Heart left ventricle (tissue), 16 donors: ENCODE results near the gene DHX32. TPM values are rescaled to one million over a fixed set of nuclear protein-coding genes. Genes with fewer than 3 reads are reported as not detected.

ENCODE experiments used
- ATAC-seq, 4 donors: fragments of 200-7000 bp; cut with Tn5 transposase; one replicate each; pipeline ENCODE4 v1.9.1; 2020 to 2022; ENCODE audit warnings: moderate library complexity in 4 of 4, mild to moderate bottlenecking in 3 of 4, moderate number of reproducible peaks in 1 of 4
- DNase-seq, 5 donors: peaks; one replicate each; pipeline ENCODE4 v3.0.0-alpha.2; 2020
- H3K27ac ChIP-seq, 12 donors: fragments of 200-600 bp; sonication (generic) in 4 of 12; one replicate each; pipeline versions ENCODE4 v1.5.0 to v1.8.0; 2016 to 2022; ENCODE audit warnings: mild to moderate bottlenecking in 2 of 12
- H3K27me3 ChIP-seq, 9 donors: fragments of 200-600 bp; sonication (generic) in 2 of 9; one replicate each; pipeline versions ENCODE4 v1.5.1 to v1.8.0; 2016 to 2022; ENCODE audit warnings: mild to moderate bottlenecking in 3 of 9
- H3K36me3 ChIP-seq, 9 donors: fragments of 200-600 bp; sonication (generic) in 2 of 9; one replicate each; pipeline versions ENCODE4 v1.5.0 to v1.8.0; 2018 to 2022; ENCODE audit warnings: mild to moderate bottlenecking in 2 of 9
- H3K4me1 ChIP-seq, 12 donors: fragments of 200-600 bp; sonication (generic) in 4 of 12; one replicate each; pipeline versions ENCODE4 v1.5.0 to v1.8.0; 2016 to 2022; ENCODE audit warnings: mild to moderate bottlenecking in 3 of 12
- H3K4me3 ChIP-seq, 12 donors: fragments of 200-600 bp; sonication (generic) in 4 of 12; one replicate each; pipeline versions ENCODE4 v1.5.0 to v1.8.0; 2017 to 2022; ENCODE audit warnings: mild to moderate bottlenecking in 9 of 12, moderate library complexity in 4 of 12
- H3K9me3 ChIP-seq, 12 donors: fragments of 200-600 bp; sonication (generic) in 4 of 12; one replicate each; pipeline versions ENCODE4 v1.5.0 to v1.8.0; 2016 to 2022; ENCODE audit warnings: mild to moderate bottlenecking in 1 of 12
- CTCF ChIP-seq, 12 donors: fragments of 200-600 bp; sonication (generic) in 4 of 12; IDR thresholded peaks; one replicate each; pipeline versions ENCODE4 v1.5.0 to v1.8.0; 2018 to 2022; ENCODE audit warnings: antibody characterized with exemption in 12 of 12, mild to moderate bottlenecking in 5 of 12
- POLR2A ChIP-seq, 2 donors: fragments of 450-650 bp; IDR thresholded peaks; one replicate each; pipeline ENCODE4 v1.6.1; 2017; ENCODE audit warnings: antibody characterized with exemption in 2 of 2, mild to moderate bottlenecking in 2 of 2, moderate library complexity in 2 of 2
- WGBS, 4 donors: extraction: QIAGEN DNeasy Blood & Tissue Kit in 2 of 4; methylation state at CpG; one replicate each; pipeline versions ENCODE4 v1.1.5 to v1.1.7; 2013 to 2018; 5-methylcytosine and 5-hydroxymethylcytosine counted together
- intact Hi-C, 10 donors: fragments of 100-400 bp; cut with DNase I; formaldehyde crosslinking; loops; one replicate each; pipeline versions ENCODE4 v1.11.1 to v1.14.2; 2022
- polyA plus RNA-seq, 2 donors: library from polyadenylated mRNA; stranded (reverse); fragments of 200-250 nt; gene quantifications; one replicate each; pipeline ENCODE4 v1.2.3, GENCODE V29; 2013
- total RNA-seq, 9 donors: library from RNA; depleted of rRNA in 2 of 9; stranded (reverse); fragments of >200 nt in 2 of 9; fragmentation: NEBNext Ultra II Directional in 3 of 9; extraction: Animal tissue kit (Norgen Biotek cat#: 25700) in 3 of 9; gene quantifications; one replicate each; pipeline versions ENCODE4 v1.1.0 to v1.2.4, GENCODE V29; 2016 to 2023
- donor health status: ischemic (EF 13 %, LVEDD 7.1; RV severe dilation, severe dysfunction).
- donor health status: healthy with polysubstance abuse.
- donor health status: DM: no; HTN: yes; CAD: no.
- donor health status: DM: no; HTN: no; CAD: no.
- donor health status: ischemic (EF 25% LVEDD 6.9; RV normal size, moderate dysfunction).
- donor health status: ischemic (EF 25% LVEDD 5.7; RV mildly dilated, moderate dysfunction).
- donor health status: healthy.
- donor health status: DM: yes; HTN: yes; CAD: no.
- donor health status: ischemic (EF 35%, LVEDD 5.7; RV mildly dilated, moderate dysfunction).
- donor health status: nonischemic (EF 11% LVEDD 7.7; RV severe dilation, severe dysfunction).
- donor health status: DM: yes; HTN: yes; CAD: no.
- donor health status: PGD.
- donor health status: ischemic (EF 29% LVEDD 5.4; RV normal size, mild dysfunction).
- donor health status: nonischemic (EF 23%, LVEDD 6.1; RV moderate dilation, normal function).

Gene DHX32
- total and polyA plus RNA-seq, 11 donors, result 24.6 to 60.7 (median 37.9) TPM

GRCh38 chr10:125828311-125828710 lies 52.8 kb downstream of the DHX32 start:
- Histone ChIP-seq H3K9me3 (no peaks in the 10 kb centered on the region), H3K27ac (no peak overlapping the region), H3K27me3 (no peaks in the 10 kb centered on the region), H3K4me3 (no peak overlapping the region), H3K36me3 (peaks cover 0 to 81% (median 67%) of the 10 kb centered on the region in 9 donors), H3K4me1 (peaks cover 6 to 25% (median 21%) of the 10 kb centered on the region in 12 donors)
- ATAC-seq (no peak), DNase-seq (no peak)
- WGBS, 4 donors, result 92 to 95% (median 94%) methylated on average over 5 of the region's 5 CpGs
- intact Hi-C loops, result loop anchor here in 1 of 10 donors (10.0 kb wide), 1 partner anchor 84 kb away; no protein-coding TSS in a partner anchor
- TF ChIP-seq CTCF (IDR thresholded peaks at IDR 0.05) (no peak), POLR2A (IDR thresholded peaks at IDR 0.05) (no peak)

GRCh38 chr10:125827133-125827532 lies 54.0 kb downstream of the DHX32 start:
- 84 to 91% (median 89%) methylated on average over 2 of the region's 2 CpGs for WGBS, 4 donors
- H3K9me3 ChIP-seq, result no peaks in the 10 kb centered on the region
- intact Hi-C loops, result loop anchor here in 1 of 10 donors (10.0 kb wide), 1 partner anchor 82 kb away; no protein-coding TSS in a partner anchor
- no peak overlapping the region for H3K27ac ChIP-seq
- TF ChIP-seq POLR2A (IDR thresholded peaks at IDR 0.05) (no peak), CTCF (IDR thresholded peaks at IDR 0.05) (no peak)
- peaks cover 6 to 29% (median 25%) of the 10 kb centered on the region in 12 donors for H3K4me1 ChIP-seq
- no peaks in the 10 kb centered on the region for H3K27me3 ChIP-seq
- DNase-seq, result no peak
- H3K36me3 ChIP-seq, result peaks cover 0 to 69% (median 56%) of the 10 kb centered on the region in 9 donors
- ATAC-seq, result no peak
- H3K4me3 ChIP-seq, result no peak overlapping the region

- peaks cover 0 to 45% (median 32%) of the 10 kb centered on the region in 9 donors for H3K36me3 ChIP-seq
- intact Hi-C loops, result loop anchor here in 1 of 10 donors (5.0 to 10.0 kb wide), 2 partner anchors 80 to 907 kb away; no protein-coding TSS in a partner anchor
- DNase-seq (no peak), ATAC-seq (no peak)
- no peak overlapping the region for H3K27ac ChIP-seq
- WGBS, 4 donors, result 67 to 86% (median 83%) methylated on average over 1 of the region's 1 CpG
- TF ChIP-seq CTCF (IDR thresholded peaks at IDR 0.05), result no peak
- no peak for TF ChIP-seq POLR2A (IDR thresholded peaks at IDR 0.05)
- H3K4me3 ChIP-seq, result peak overlapping the region in 10 of 12 donors; percentile 71 to 99 (median 95)
- peaks cover 6 to 44% (median 32%) of the 10 kb centered on the region in 12 donors for H3K4me1 ChIP-seq
- H3K27me3 ChIP-seq, result no peaks in the 10 kb centered on the region
- H3K9me3 ChIP-seq, result no peaks in the 10 kb centered on the region
Observed at GRCh38 chr10:125824736-125825135, 56.4 kb downstream of the DHX32 start.

- H3K4me1 ChIP-seq, result peaks cover 6 to 44% (median 32%) of the 10 kb centered on the region in 12 donors
- ATAC-seq (peak in 2 of 4 donors; percentile 3 to 10), DNase-seq (no peak)
- H3K27me3 ChIP-seq, result no peaks in the 10 kb centered on the region
- H3K9me3 ChIP-seq, result no peaks in the 10 kb centered on the region
- peak overlapping the region in 11 of 12 donors; percentile 83 to 97 (median 91) for H3K27ac ChIP-seq
- intact Hi-C loops, result loop anchor here in 1 of 10 donors (5.0 to 10.0 kb wide), 2 partner anchors 79 to 906 kb away; no protein-coding TSS in a partner anchor
- peak overlapping the region; percentile 71 to 99 (median 95) for H3K4me3 ChIP-seq
- peaks cover 0 to 36% (median 22%) of the 10 kb centered on the region in 9 donors for H3K36me3 ChIP-seq
- no peak for TF ChIP-seq CTCF (IDR thresholded peaks at IDR 0.05)
- TF ChIP-seq POLR2A (IDR thresholded peaks at IDR 0.05), result no peak
- WGBS, 4 donors, result 0 to 1% (median 0%) methylated on average over 20 of the region's 20 CpGs
Observed at GRCh38 chr10:125823663-125824251, 57.3 kb downstream of the DHX32 start.
